ENCODE data around the gene GDAP1L1.

The GDAP1L1 gene

GRCh38 chr20:44204832-44205215 is 42.3 kb upstream of the GDAP1L1 start:
- H3K4me3 ChIP-seq (ENCODE audit: low read length): no peak overlapping the region
- TF ChIP-seq CTCF (conservative IDR thresholded peaks at IDR 0.05; ENCODE audit: low read depth, low read length): no peak
- DNase-seq (ENCODE audit: low read depth): no peak

- TF ChIP-seq CTCF (conservative IDR thresholded peaks at IDR 0.05; ENCODE audit: low read depth, low read length): no peak
- DNase-seq (ENCODE audit: low read depth): no peak
- H3K4me3 ChIP-seq (ENCODE audit: low read length): no peak overlapping the region
Measured at GRCh38 chr20:44206132-44206531, 41.0 kb upstream of the GDAP1L1 start.

- TF ChIP-seq CTCF (conservative IDR thresholded peaks at IDR 0.05; ENCODE audit: low read depth, low read length): no peak
- no peak for DNase-seq (ENCODE audit: low read depth)
- H3K4me3 ChIP-seq (ENCODE audit: low read length): no peak overlapping the region
Measured at GRCh38 chr20:44207126-44207723, 39.9 kb upstream of the GDAP1L1 start.

GRCh38 chr20:44208165-44208564 is 38.9 kb upstream of the GDAP1L1 start:
- TF ChIP-seq CTCF (conservative IDR thresholded peaks at IDR 0.05; ENCODE audit: low read depth, low read length): no peak
- DNase-seq (ENCODE audit: low read depth): no peak
- peak overlapping the region; percentile 92 for H3K4me3 ChIP-seq (ENCODE audit: low read length)

- TF ChIP-seq CTCF (conservative IDR thresholded peaks at IDR 0.05; ENCODE audit: low read depth, low read length): no peak
- peak overlapping the region; percentile 92 for H3K4me3 ChIP-seq (ENCODE audit: low read length)
- no peak for DNase-seq (ENCODE audit: low read depth)
Measured at GRCh38 chr20:44208770-44209169, 38.3 kb upstream of the GDAP1L1 start.

GRCh38 chr20:44209686-44210405 is 37.3 kb upstream of the GDAP1L1 start:
- no peak for DNase-seq (ENCODE audit: low read depth)
- peak overlapping the region; percentile 92 for H3K4me3 ChIP-seq (ENCODE audit: low read length)
- no peak for TF ChIP-seq CTCF (conservative IDR thresholded peaks at IDR 0.05; ENCODE audit: low read depth, low read length)
